GM21723 (cell line): ENCODE measurements around the gene TRIB2.

Experiments
- ATAC-seq: cut with Tn5 transposase; IDR thresholded peaks from one replicate; pipeline ENCODE4 v1.9.1; 2021; ENCODE audit warnings: mild to moderate bottlenecking, moderate library complexity; ENCODE audit not compliant: unreplicated experiment

The TRIB2 gene

GRCh38 chr2:12771154-12771553 is 54.4 kb downstream of the TRIB2 start:
- ATAC-seq = no peak

- no peak for ATAC-seq
Measured at GRCh38 chr2:12773586-12774394, 57.1 kb downstream of the TRIB2 start.

- no peak for ATAC-seq
Measured at GRCh38 chr2:12774395-12774727, 57.6 kb downstream of the TRIB2 start.

- no peak for ATAC-seq
Measured at GRCh38 chr2:12776521-12776961, 59.8 kb downstream of the TRIB2 start.

GRCh38 chr2:12778369-12778768 is 61.6 kb downstream of the TRIB2 start:
- no peak for ATAC-seq

GRCh38 chr2:12778811-12779579 is 62.3 kb downstream of the TRIB2 start:
- no peak for ATAC-seq

GRCh38 chr2:12781329-12781728 is 64.6 kb downstream of the TRIB2 start:
- no peak for ATAC-seq

- no peak for ATAC-seq
Measured at GRCh38 chr2:12787891-12788801, 71.4 kb downstream of the TRIB2 start.

GRCh38 chr2:12791906-12792305 is 75.2 kb downstream of the TRIB2 start:
- no peak for ATAC-seq
